ENCODE measurements around the gene ARHGAP30.

Gene ARHGAP30

DNA sequence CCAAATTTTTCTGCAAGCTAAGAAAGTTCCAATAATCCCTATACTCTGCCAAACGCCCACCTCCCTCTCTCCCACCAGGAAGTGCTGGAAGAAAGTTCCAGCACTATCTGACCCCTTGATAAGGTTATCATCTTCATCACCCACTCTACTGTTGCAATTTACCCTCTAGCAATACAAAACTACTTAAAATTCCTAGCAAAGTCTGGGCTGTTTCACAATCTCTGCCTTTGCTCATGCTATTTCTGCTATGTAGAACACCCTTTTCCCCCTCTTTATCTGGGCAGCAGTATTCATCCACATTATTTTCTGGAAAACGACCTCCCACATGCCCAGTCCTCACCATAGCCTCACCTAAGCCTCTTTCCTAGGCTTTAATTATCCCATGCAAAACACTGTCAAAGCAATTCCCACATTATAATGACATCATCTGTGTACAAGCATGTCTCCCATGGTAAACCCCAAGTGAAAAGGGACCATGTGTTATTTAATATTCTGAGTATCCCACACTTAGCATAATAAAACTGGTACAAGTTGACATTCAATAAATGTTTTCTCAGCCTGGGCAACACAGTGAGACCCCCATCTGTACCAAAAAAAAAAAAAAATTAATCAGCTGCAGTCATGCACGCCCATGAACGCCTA lies 60.7 kb downstream of the ARHGAP30 start:
- DNase-seq (ENCODE audit: low read depth) = no peak

GRCh38 chr1:161007369-161007768 lies 62.3 kb downstream of the ARHGAP30 start:
- no peak for DNase-seq (ENCODE audit: low read depth)

- DNase-seq (ENCODE audit: low read depth) = no peak
Observed at GRCh38 chr1:161006563-161006962, 63.1 kb downstream of the ARHGAP30 start.

GRCh38 chr1:161001525-161001924 lies 68.2 kb downstream of the ARHGAP30 start:
- no peak for DNase-seq (ENCODE audit: low read depth)

GRCh38 chr1:161000736-161001480 lies 68.8 kb downstream of the ARHGAP30 start:
- no peak for DNase-seq (ENCODE audit: low read depth)

GRCh38 chr1:160999376-160999775 lies 70.3 kb downstream of the ARHGAP30 start:
- DNase-seq (ENCODE audit: low read depth) = no peak

- peak; percentile 13 for DNase-seq (ENCODE audit: low read depth)
Observed at GRCh38 chr1:160997323-160998038, 72.2 kb downstream of the ARHGAP30 start.
